NT2/D1 (cell line): ENCODE data around the gene MACO1.
"Not testable (repeated sequence)": the region's sequence is repeated elsewhere in the genome, so short reads cannot be mapped to it uniquely, and the experiment has no call there.

ENCODE experiments used
- SUZ12 ChIP-seq: IDR thresholded peaks from 2 replicates; pipeline ENCODE4 v1.6.1; 2011; ENCODE audit not compliant: insufficient read length, insufficient read depth; ENCODE audit errors: extremely low read depth
- YY1 ChIP-seq: IDR thresholded peaks from 2 replicates; pipeline ENCODE4 v1.6.1; 2011; ENCODE audit not compliant: insufficient read length, insufficient read depth
- ZNF274 ChIP-seq: IDR thresholded peaks from 2 replicates; pipeline ENCODE4 v1.6.1; 2011; ENCODE audit warnings: mild to moderate bottlenecking, low read depth, low read length

DNA sequence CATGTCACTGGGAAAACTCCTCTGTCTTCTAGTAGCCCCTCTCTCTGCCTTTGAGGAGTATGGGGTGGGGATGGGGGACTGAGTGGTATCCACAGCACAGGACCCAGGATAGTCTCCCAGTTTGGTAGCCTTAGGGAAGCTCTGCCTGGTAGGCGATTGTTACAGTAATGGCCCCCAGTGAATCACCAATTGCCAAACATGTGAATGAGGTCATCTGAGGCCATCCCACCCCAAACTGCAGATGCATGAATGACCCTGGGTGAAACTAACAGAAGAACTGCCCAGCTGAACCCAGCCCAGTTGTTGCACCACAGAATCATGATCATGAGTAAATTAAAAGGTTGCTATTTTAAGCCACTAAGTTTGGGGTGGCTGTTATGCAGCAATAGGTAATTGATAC is 16.1 kb upstream of the MACO1 start:
- TF ChIP-seq ZNF274, YY1, SUZ12: not testable (repeated sequence)
